Activated CD4-positive, alpha-beta T cell treated with anti-CD3 and anti-CD28 coated beads for 1 hour (primary cell): ENCODE measurements around the gene MYO7B.

Experiments
- DNase-seq: peaks from one replicate; pipeline ENCODE4 v3.0.0-alpha.2; 2020

MYO7B gene

DNA sequence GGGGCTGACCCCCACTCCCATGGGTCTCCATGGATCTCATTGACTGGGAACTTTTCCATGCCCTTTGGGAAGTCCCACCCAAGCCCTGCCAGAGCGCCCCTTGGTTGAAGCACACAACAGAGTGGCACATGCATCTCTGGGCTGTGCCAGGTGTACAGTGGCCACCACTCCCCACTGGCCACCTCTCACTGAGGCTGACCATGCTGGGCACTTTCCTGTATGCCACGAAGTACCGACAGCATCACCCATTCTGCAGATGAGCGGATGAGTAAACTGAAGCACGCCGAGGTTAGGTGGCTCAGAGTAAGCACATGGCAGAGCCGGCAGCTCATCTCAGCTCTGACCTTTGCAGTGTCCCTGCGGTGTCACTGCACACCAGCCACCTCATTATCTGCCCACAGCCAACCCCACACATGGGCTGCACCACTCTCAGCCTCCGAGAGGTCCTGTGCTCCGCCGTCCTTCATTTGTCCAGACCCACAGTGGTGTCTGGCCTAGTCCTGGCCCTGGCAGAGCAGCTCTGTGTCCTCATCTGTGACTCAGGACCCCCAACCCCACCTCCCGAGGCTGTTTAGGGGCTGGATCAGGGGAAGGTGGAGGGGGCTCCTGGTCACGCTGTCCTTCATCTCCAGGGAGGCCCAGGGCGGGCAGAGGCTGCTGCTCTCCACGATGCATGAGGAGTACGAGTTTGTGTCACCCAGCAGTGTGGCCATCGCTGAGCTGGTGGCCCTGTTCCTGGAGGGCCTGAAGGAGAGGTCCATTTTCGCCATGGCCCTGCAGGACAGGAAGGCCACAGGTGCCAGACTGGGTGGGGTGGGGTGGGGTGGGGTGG is 92.5 kb downstream of the MYO7B start:
- no peak for DNase-seq

GRCh38 chr2:127628767-127629614 is 93.5 kb downstream of the MYO7B start:
- no peak for DNase-seq

DNA sequence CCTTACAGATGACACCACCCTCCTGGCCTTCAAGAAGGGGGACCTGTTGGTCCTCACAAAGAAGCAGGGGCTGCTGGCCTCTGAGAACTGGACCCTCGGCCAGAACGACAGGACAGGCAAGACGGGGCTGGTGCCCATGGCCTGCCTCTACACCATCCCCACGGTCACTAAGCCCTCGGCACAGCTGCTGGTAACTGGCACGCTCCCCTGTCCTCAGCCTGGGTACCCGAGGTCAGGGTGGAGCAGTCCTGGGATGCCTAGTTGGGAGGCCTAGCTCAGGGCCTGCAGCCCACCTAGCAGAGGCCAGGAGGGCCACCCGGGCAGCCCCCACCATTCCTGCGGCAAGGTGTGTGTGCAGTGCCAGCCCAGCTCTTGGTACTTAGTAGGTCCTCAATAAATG is 94.2 kb downstream of the MYO7B start:
- DNase-seq: no peak

- DNase-seq: no peak
Observed at GRCh38 chr2:127630096-127630863, 94.8 kb downstream of the MYO7B start.

- no peak for DNase-seq
Observed at GRCh38 chr2:127630864-127631540, 95.5 kb downstream of the MYO7B start.

- DNase-seq: no peak
Observed at GRCh38 chr2:127631541-127631996, 96.1 kb downstream of the MYO7B start.

DNA sequence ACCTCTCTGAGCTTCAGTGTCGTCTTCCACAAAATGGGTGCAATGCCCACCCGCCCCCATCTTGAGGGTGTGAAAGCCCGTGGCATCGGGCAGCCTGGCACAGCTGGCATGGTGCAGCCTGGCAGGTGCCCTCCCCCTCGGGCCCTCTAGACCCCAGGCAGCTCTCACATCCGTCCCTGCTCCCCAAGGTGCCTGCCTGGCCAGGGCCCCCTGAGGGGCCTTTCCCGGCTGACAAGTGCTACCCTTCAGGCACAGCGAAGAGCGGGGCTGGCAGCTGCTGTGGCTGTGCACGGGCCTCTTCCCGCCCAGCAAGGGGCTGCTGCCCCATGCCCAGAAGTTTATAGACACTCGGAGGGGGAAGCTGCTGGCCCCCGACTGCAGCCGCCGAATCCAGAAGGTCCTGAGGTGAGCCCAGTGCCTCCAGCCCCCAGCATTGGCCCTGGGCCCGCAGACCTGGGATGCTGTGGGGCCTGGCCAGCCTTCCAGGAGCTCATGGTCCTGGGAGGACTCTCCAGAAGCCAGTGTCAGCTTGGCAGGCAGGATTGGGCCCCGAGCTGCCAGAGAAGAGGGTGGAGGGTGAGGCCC is 96.6 kb downstream of the MYO7B start:
- no peak for DNase-seq

DNA sequence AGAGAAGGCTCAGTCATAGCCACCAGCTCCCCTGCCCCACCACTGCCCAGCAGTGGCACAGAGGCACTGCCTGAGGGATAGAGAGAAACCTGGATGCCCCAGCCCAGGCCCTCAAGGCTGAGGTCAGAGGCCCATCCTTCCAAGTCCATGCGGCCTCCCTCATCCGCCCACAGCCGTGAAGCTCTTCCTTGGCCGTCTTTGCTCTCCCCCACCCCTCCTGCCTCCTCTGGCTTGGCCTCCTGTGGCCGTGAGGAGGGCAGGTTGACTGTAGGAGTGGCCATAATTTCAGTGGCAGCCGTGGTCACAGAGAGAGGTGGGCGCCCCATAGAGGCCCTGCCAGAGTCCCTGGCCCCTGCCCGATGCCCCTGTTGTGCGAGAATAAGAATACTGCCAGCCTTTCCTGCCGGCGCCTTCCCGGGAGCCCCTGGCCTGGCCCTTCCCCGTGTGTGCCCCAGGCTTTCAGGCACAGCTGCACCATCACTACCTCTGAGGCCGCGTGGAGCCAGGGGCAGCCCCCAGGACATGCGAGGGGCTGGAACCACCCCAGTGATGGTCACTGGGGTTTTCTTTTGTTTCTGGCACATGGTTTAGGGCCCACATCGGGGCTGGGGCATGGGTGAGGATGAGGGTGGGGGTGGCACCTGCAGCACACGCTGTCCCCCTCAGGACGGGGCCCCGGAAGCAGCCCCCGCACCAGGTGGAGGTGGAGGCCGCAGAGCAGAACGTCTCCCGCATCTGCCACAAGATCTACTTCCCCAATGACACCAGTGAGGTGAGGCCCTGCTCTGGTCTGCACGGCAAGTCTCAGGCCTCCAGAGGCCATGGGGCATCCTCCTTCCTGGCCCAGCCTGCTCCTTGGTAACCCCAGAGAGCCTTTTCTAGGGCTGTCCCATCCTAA is 97.4 kb downstream of the MYO7B start:
- no peak for DNase-seq

DNA sequence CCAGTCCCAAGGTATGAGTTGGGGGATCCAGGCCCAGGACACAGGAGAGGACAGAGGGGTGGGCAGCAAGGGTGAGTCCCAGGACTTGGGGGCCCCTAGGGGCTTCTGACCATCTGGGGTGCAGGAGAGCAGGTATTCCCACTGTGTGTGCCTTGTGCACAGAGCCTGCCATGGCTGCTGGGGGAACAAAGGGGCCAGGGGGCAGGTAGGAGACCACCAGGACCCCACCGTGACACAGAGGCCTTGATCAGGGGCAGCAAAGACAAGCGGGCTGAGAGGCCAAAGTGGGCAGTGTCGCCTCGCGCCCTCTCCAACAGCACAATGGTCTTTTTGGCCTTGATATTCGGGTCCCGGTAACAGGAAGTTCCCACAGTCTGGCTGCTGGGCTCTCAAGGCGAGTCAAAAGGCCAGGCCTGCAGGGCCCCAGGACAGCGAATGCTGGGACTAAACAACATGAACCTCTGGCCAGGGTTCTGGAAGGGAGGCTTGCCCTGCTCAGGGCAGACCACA is 98.1 kb downstream of the MYO7B start:
- DNase-seq: no peak

- DNase-seq: no peak
Observed at GRCh38 chr2:127634066-127634617, 98.7 kb downstream of the MYO7B start.

DNA sequence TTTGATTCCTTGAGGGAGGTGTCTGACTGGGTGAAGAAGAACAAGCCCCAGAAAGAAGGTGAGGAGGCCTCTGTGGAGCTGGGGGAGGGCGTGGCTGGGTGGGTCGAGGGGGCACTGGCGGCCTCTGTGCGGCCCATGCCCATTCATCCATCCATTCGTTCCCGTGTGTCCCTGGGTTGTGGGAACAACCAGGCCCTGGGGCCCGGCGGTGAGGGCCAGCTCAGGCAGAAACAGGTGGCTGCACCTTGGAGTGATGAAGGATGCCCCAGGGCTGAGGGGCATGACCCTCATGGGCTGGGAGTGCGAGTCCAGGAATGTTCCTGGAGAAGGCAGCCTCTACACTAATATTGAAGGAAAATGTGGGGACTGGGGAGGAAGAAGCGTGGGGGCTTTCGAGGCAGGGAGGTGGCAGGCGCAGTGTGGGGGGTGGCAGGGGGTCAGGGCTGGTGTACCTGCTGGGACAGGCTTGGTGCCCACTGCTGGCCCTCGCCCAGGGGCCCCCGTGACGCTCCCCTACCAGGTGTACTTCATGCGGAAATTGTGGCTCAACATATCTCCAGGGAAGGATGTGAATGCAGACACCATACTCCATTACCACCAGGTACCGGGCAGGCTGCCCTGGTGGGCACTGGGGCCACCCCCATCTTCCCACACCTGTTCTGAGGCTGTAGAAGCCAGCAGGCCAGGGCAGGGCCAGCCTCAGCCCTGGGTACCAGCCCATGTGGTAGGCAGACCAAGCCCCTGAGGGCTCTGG is 99.3 kb downstream of the MYO7B start:
- no peak for DNase-seq

DNA sequence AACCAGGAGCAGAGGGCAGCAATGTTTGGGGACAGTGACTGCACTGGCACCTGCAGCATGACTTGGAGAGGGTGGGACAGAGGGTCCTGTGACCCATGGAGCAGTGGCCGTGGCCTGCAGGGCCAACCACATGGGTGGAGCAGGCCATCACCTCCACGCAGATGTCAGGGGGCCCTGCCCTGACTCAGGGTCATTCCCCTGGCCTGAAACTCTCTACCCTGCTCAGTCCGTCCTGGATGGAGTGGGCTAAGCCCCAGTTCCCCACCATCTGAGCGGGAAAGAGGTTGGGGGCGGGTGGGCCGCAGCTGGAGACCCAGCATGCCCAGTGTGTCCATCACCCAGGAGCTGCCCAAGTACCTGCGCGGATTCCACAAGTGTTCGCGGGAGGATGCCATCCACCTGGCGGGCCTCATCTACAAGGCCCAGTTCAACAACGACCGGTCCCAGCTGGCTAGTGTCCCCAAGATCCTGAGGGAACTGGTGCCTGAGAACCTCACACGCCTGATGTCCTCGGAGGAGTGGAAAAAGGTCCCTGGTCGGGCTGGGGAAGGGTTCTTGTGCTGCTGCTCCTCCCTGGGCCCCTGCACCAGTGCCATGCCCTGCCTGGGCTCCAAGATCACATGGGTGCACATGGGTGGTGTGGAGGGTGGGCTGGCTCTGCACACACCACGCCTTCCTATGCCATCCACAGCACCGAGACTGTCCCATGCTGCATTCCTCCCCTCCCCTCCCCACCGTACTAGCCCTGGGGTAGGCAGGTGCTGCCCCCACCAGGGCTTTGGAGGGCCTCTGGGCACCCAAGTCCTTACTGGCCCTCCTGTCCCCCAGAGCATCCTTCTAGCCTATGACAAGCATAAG is 100.1 kb downstream of the MYO7B start:
- no peak for DNase-seq

DNA sequence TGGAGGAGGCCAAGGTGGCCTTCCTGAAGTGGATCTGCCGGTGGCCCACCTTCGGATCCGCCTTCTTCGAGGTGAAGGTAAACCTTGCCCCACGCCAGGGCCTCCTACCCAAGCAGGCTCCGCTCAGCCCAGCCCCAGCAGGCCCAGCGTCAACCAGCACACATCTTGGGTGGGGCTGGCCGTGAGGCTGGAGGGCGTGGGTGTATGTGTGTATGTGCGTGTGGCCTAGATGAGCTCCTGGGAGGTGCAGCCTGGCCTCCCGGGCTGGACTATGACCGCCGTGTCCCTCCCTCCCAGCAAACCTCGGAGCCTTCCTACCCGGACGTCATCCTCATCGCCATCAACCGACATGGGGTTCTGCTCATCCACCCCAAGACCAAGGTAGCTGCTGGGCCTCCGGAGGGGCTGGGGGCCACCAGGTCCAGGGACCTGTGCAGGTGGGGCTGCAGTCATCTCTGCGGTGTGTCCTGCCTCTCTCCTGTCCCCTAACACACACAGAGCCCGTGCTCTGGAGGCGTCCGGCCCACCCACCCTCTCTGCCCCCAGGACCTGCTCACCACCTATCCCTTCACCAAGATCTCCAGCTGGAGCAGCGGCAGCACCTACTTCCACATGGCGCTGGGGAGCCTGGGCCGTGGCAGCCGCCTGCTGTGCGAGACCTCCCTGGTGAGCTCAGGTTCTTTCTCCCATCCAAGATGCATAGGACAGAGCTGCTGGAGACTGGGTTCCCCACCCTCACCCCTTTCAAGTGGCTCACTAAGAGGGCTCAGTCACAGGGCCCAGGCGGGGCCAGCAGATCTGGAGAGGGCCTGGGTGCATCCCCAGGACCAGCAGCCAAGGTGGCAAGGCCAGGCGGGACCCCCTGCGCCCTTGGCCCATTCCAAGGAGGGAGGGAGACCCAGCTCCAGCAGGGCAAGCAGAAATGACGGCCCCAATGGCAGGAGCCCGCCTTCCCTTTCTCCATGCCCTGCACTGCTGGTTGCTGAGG is 101.1 kb downstream of the MYO7B start:
- DNase-seq: no peak

- DNase-seq: no peak
Observed at GRCh38 chr2:127637236-127637630, 101.8 kb downstream of the MYO7B start.

DNA sequence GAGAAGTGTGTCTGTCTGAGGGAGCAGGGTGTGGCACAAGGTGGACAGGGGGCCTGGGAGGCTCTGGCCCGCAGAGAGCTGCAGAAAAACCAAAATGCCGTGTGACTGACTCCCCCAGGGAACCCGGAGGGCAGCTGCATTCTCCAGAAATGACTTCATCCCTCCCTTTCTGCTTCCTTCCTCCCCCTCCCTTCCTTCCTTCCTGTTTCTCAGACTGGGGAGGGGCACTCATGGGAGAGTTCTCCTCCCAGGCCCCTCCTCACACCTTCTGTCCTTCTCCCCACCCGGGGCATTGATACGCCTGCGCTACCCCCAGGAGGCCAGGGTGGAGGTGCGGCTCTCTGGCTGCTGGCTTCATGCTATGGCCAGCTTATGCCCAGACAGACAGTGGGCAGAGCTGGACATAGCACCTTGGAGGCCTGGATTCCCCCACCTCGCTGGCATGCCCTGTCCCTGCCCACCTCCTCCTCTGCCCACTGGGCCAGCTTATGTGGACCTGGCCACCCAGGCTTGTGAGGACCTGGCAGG is 102.3 kb downstream of the MYO7B start:
- no peak for DNase-seq

- DNase-seq: no peak
Observed at GRCh38 chr2:127638361-127639110, 103.1 kb downstream of the MYO7B start.

GRCh38 chr2:127639111-127639474 is 103.6 kb downstream of the MYO7B start:
- DNase-seq: no peak
